GM19372 (cell line): Measurements from ENCODE around the gene CYCS.

Experiments used
- ATAC-seq: cut with Tn5 transposase; IDR thresholded peaks from one replicate; pipeline ENCODE4 v1.9.1; 2021; ENCODE audit warnings: mild to moderate bottlenecking, low read depth, moderate library complexity; ENCODE audit not compliant: unreplicated experiment

Gene CYCS

GRCh38 chr7:25075459-25075858, 49.6 kb downstream of the CYCS start:
- no peak for ATAC-seq

GRCh38 chr7:25073451-25073850, 51.6 kb downstream of the CYCS start:
- no peak for ATAC-seq
